Left kidney (tissue), 2 donors: ENCODE results near the gene KAT8. TPM values are rescaled to one million over a fixed set of nuclear protein-coding genes. Genes with fewer than 3 reads are reported as not detected.
"Not testable (repeated sequence)": the region's sequence is repeated elsewhere in the genome, so short reads cannot be mapped to it uniquely, and the experiment has no call there.

Source experiments
- DNase-seq: peaks from one replicate; pipeline ENCODE4 v3.0.0-alpha.2; 2013
- polyA plus RNA-seq: library from polyadenylated mRNA; unstranded; fragments of 120-200 nt; gene quantifications from one replicate; pipeline ENCODE4 v1.2.1, GENCODE V29; 2013; ENCODE audit not compliant: insufficient read length

KAT8 gene
- polyA plus RNA-seq, 1 donor = 73.8 TPM

DNA sequence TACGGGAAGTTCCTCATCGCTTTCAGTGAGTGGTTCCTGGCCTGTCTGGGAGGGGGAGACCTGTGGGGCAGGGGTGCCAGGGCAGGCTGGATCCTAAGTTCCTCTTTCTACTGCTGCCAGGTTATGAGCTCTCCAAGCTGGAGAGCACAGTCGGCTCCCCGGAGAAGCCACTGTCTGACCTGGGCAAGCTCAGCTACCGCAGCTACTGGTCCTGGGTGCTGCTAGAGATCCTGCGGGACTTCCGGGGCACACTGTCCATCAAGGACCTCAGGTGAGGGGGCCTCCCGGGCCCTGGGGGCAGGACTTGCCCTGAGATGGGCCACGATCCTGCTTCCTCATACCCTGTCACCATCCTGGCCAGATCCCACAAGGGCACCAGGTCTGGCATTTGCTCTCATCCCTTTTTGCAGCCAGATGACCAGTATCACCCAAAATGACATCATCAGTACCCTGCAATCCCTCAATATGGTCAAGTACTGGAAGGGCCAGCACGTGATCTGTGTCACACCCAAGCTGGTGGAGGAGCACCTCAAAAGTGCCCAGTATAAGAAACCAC lies 12.9 kb downstream of the KAT8 start:
- no peak for DNase-seq

DNA sequence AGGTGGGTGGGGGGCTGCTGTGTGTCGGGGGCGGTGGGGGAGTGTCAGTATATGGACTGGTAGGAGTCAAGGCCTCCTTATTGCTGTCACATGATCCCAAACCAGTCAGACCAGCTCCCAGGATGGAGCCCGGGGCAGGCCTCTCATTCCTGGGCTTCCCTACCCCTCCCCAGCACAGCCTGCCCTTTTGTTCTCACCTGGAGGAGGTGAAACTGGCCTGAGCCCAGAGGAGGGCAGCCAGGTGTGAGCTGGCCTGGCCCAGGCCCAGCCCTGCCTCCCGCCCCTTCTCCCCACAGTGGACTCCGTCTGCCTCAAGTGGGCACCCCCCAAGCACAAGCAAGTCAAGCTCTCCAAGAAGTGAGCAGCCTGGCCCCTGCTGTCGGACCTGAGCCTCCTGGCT lies 13.4 kb downstream of the KAT8 start:
- no peak for DNase-seq

- DNase-seq = no peak
Observed at GRCh38 chr16:31131416-31131815, 14.0 kb downstream of the KAT8 start.

- DNase-seq = no peak
Observed at GRCh38 chr16:31131841-31132271, 14.4 kb downstream of the KAT8 start.

- DNase-seq = no peak
Observed at GRCh38 chr16:31132303-31132979, 15.0 kb downstream of the KAT8 start.

DNA sequence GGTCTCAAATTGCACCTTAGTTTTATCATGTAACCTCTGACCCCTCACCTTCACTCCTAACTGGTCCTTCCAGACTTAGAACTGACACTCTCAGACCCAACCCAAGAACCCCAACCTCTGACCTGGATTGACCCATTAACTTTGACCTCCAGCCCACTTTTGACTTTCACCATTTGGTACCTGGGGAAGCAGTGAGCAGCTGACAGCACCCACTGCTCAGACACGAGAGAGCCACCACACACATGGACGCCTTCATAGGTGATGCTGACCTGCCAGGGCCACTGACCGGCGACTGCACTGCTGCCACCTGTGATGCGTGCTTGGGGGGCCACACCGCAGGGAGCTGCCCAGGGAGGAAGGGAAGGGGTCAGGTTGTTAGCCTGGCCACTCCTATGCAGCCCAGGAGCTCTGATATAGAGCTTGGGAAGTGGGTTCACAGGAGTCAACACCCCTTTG lies 15.6 kb downstream of the KAT8 start:
- no peak for DNase-seq

DNA sequence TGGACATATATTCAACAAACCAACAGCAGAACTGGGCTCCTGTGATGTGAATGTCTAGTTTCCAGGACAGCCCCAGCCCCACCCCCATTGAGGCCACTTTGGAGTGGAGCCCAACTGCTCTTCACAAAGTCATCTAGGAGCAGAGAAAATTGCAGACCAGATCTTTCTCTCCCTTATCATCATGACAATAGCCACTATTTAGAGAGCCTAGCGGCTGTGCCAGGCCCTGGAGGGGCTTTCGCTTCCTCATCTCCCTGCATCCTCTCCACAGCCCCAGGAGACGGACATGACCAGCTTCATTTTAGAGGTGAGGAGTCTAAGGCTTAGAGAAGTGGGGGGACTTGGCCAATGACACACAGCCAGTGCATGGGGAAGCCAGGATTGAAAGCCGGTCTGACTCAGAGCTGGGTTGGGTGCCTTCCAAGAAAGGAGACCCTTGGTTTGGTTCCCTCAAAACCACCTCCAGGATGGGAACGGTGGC lies 16.7 kb downstream of the KAT8 start:
- DNase-seq = no peak

GRCh38 chr16:31134625-31135534 lies 17.4 kb downstream of the KAT8 start:
- no peak for DNase-seq

- DNase-seq = no peak
Observed at GRCh38 chr16:31135535-31136286, 18.2 kb downstream of the KAT8 start, which contains the start of gene PRSS8. TSS of gene PRSS8 (minus strand) at chr16:31135727. CDS start at chr16:31135498, 229 bp downstream.

DNA sequence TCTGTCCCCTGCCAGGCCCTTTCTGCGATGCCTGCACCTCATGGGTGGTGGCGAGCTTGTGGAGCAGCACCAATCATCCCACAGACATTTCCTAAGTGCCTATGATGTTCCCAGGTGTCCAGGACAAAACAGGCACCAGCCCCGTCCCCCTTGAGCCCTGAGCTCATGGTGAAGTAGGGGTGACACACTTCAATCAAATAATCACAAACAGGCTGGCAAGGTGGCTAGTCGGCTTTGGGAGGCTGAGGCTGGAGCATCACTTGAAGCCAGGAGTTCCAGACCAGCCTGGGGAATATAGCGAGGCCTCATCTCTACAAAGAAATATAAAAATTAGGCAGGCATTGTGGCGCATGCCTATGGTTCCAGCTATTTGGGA lies 18.8 kb downstream of the KAT8 start:
- no peak for DNase-seq

DNA sequence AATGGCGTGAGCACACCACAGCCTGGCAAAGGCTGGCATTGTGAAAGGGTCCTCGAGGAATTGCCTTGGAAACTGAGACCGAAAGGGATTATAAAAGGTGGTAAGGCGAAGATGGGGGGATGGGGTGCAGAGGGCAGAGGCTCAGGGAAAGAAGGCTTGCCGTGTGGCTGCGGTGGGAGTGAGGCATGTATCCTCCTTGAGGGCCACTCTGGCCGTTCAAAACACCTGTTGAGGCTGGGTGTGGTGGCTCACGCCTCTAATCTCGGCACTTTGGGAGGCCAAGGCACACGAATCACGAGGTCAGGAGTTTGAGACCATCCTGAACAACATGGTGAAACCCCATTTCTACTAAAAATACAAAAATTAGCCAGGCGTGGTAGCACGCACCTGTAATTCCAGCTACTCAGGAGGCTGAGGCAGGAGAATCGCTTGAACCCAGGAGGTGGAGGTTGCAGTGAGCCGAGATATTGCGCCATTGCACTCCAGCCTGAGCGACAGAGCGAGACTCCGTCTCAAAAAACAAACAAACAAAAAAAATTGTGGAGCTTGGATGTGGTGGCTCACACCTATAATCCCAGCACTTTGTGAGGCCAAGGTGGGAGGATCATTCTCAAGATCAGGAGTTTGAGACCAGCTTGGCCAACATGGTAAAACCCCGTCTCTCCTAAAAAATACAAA lies 19.5 kb downstream of the KAT8 start:
- DNase-seq = not testable (repeated sequence)

GRCh38 chr16:31138621-31139578 lies 21.4 kb downstream of the KAT8 start:
- DNase-seq = no peak

DNA sequence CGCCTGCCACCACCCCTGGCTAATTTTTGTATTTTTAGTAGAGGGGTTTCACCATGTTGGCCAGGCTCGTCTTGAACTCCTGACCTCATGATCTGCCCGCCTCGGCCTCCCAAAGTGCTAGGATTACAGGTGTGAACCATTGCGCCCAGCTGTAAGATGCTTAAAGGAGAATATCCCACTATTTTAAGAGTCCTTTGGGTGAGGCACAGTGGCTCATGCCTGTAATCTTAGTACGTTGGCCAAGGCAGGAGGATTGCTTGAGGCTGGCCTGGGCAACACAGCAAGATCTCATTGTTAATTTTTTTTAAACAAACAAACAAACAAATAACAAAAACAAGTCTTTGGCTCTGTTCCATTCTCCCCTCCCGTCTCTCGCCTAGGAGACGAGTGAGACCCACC lies 23.6 kb downstream of the KAT8 start:
- not testable (repeated sequence) for DNase-seq

GRCh38 chr16:31141489-31142108 lies 24.1 kb downstream of the KAT8 start:
- no peak for DNase-seq

DNA sequence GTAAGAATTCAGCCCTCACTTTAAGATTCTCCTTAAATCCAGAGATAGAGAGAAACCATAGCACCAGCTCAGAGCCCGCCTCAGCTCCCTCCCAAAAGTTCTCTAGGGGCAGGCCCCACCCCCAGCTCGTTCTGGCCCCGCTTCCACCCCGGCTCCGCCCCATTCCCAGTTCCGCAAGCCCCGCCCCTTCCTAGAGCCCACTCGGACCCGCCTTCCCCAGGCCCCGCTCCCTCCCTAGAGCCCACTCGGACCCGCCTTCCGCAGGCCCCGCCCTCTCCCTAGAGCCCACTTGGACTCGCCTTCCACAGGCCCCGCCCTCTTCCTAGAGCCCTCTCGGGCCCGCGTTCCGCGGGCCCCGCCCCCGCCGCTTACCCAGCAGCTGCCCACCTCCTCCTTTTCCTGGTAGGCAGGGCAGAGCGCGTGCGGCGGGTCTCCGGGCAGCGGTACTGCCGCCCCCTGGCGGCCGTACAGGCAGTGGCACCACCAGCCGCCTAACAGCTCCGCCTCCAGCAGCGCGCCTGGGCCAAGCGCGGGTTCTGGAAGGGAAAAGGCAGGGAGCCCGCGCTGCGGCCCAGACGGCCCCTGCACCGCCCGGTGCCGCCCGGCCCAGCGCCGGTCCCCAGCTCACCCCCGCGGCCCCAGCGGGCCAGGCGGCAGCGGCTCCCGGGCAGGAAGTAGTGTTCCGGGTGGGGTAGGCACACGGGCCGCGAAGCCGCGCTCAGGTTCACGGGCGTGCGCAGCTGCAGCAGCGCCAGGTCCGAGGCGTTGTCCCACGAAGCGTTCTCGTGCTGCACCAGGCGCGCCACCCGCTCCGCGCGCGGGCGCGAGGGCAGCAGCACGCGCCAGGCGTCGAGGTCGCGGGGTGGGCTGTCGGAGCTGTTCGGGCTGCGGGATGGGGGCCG lies 24.9 kb downstream of the KAT8 start:
- DNase-seq = peak; percentile 99

- DNase-seq = no peak
Observed at GRCh38 chr16:31143011-31143693, 25.7 kb downstream of the KAT8 start.

- no peak for DNase-seq
Observed at GRCh38 chr16:31143694-31144148, 26.3 kb downstream of the KAT8 start.

GRCh38 chr16:31144418-31144817 lies 27.0 kb downstream of the KAT8 start:
- not testable (repeated sequence) for DNase-seq
